ENCODE results near the gene IGFLR1.

DNA sequence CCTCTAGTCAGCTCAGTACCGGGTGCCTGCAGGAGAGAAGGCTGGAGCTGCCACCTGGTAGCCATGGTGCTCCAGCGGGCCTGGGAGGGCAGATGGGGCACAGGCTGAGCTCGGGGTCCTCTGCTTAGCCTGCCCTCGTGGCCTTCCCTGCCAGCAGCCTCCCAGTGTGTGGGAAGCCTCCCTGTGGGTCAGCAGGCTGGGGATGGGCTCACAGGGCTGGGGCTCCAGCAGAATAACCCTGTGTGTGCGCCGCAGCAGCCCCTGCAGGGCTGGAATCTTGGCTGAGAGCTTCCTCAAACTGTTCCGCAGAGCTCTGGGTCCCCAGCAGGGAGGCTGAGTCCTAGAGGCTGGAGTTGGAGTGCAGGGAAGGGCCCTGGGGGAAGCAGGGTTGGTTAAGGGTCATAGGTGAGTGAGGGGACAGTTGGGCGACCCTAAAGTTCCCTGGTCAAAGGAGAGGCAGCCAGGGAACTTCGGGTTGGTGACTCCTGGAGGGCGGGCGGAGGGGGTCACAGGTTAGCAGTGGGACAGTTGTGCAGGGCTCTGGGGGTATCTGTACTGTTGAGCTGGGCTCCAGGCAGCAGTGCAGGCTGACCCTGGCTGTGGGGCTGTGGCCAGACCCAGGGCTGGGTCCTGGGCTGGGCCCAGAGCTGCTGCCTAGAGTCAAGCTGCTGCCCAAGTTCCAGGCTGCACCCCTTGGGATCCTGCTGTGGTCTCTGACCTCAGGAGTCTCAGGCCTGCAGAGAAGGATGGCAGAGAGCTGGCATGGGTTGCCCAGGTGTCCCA, 47.1 kb upstream of the IGFLR1 start:
- TF ChIP-seq POLR2A (IDR thresholded peaks at IDR 0.05): no peak
- TF ChIP-seq, protein P1, sequence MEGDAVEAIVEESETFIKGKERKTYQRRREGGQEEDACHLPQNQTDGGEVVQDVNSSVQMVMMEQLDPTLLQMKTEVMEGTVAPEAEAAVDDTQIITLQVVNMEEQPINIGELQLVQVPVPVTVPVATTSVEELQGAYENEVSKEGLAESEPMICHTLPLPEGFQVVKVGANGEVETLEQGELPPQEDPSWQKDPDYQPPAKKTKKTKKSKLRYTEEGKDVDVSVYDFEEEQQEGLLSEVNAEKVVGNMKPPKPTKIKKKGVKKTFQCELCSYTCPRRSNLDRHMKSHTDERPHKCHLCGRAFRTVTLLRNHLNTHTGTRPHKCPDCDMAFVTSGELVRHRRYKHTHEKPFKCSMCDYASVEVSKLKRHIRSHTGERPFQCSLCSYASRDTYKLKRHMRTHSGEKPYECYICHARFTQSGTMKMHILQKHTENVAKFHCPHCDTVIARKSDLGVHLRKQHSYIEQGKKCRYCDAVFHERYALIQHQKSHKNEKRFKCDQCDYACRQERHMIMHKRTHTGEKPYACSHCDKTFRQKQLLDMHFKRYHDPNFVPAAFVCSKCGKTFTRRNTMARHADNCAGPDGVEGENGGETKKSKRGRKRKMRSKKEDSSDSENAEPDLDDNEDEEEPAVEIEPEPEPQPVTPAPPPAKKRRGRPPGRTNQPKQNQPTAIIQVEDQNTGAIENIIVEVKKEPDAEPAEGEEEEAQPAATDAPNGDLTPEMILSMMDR (IDR thresholded peaks at IDR 0.05): no peak
